ENCODE measurements around the gene CHST8.

CHST8 gene

GRCh38 chr19:33673258-33673875, 51.6 kb downstream of the CHST8 start:
- TF ChIP-seq, protein P1, sequence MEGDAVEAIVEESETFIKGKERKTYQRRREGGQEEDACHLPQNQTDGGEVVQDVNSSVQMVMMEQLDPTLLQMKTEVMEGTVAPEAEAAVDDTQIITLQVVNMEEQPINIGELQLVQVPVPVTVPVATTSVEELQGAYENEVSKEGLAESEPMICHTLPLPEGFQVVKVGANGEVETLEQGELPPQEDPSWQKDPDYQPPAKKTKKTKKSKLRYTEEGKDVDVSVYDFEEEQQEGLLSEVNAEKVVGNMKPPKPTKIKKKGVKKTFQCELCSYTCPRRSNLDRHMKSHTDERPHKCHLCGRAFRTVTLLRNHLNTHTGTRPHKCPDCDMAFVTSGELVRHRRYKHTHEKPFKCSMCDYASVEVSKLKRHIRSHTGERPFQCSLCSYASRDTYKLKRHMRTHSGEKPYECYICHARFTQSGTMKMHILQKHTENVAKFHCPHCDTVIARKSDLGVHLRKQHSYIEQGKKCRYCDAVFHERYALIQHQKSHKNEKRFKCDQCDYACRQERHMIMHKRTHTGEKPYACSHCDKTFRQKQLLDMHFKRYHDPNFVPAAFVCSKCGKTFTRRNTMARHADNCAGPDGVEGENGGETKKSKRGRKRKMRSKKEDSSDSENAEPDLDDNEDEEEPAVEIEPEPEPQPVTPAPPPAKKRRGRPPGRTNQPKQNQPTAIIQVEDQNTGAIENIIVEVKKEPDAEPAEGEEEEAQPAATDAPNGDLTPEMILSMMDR (conservative IDR thresholded peaks at IDR 0.05; ENCODE audit: low read length), result no peak
- no peak overlapping the region for H3K4me3 ChIP-seq (ENCODE audit: low read length)
- DNase-seq (ENCODE audit: low read depth), result no peak

GRCh38 chr19:33673996-33674625, 52.4 kb downstream of the CHST8 start:
- TF ChIP-seq, protein P1 (conservative IDR thresholded peaks at IDR 0.05; ENCODE audit: low read length), result no peak
- no peak overlapping the region for H3K4me3 ChIP-seq (ENCODE audit: low read length)
- no peak for DNase-seq (ENCODE audit: low read depth)

DNA sequence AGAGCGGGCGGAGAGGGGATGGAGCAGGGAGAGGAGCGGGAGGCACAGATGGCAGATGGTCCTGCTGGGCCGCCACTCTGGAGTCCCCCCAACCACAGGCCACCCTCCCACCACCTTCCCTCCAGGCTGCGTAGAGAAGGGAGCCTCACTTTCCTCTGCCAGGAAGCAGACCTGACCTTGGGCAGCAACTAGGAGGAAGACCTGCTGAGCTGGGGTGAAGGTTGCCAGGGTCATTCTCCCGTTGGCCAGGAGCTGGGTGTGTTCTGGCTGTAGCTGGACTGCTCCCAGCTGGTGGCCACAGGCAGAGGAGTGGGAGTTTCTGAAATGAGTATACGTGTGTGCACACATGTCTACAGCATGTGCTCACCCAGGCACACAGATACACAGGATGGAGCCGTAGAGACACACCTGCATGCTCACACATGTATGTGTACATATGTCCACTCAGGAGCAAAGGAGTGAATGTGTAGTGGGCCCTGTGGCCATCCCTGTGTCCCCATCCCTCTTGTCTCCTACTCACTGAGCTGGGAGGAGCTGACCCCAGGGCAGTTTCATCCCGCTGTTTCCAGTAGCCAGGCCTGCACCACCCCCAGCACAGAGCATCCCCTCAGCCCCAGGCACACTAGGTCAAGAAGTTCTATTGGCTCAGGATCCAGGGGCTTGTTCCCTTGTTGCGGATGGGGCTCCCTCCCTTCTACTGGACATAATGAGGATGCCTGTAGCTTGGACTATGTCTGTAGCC, 53.0 kb downstream of the CHST8 start:
- DNase-seq (ENCODE audit: low read depth), result no peak
- H3K4me3 ChIP-seq (ENCODE audit: low read length), result no peak overlapping the region
- TF ChIP-seq, protein P1 (conservative IDR thresholded peaks at IDR 0.05; ENCODE audit: low read length), result no peak

GRCh38 chr19:33675501-33676124, 53.9 kb downstream of the CHST8 start:
- DNase-seq (ENCODE audit: low read depth), result no peak
- TF ChIP-seq, protein P1 (conservative IDR thresholded peaks at IDR 0.05; ENCODE audit: low read length), result no peak
- H3K4me3 ChIP-seq (ENCODE audit: low read length), result no peak overlapping the region

- H3K4me3 ChIP-seq (ENCODE audit: low read length), result no peak overlapping the region
- DNase-seq (ENCODE audit: low read depth), result no peak
- TF ChIP-seq, protein P1 (conservative IDR thresholded peaks at IDR 0.05; ENCODE audit: low read length), result no peak
Observed at GRCh38 chr19:33676999-33677665, 55.4 kb downstream of the CHST8 start.

DNA sequence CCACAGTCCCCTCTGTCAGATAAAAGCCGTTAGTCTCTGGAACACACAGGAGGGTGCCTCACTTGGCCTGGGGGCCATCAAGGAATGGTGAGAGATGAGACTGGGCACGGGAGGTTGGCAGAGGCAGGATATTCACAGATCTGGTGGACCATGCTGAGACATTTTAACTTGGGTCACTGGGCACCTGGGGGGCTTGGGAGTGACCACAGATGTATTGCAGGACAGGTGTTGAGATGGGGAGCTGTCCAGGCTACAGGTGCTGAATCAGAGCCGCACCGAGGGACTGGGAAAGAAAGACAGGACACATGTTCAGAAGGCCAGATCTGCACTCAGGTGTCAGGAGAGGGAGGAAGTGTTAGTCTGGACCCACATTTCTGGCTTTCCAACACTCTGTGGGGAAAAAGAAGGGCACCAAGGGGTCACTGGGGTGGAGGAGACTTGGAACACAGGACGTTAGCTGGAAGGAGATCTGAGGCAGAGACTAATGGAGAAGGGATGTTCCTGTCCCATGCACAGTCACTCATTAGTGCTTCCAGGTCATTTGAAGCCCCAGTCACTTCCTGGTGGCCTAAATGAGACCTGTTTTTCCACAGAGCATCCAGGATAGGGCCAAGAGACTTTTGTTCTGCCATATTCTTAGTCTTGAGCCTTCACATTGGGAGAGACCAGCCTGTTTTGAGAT, 56.1 kb downstream of the CHST8 start:
- no peak for DNase-seq (ENCODE audit: low read depth)
- TF ChIP-seq, protein P1 (conservative IDR thresholded peaks at IDR 0.05; ENCODE audit: low read length), result no peak
- no peak overlapping the region for H3K4me3 ChIP-seq (ENCODE audit: low read length)
